22Rv1 (cell line): ENCODE results near the gene OMA1.

Source experiments
- H3K27ac ChIP-seq: fragments of 450-650 bp; 2 replicates; pipeline ENCODE4 v1.5.1; 2017
- CTCF ChIP-seq: fragments of 450-650 bp; IDR thresholded peaks from 2 replicates; pipeline ENCODE4 v1.5.1; 2017; ENCODE audit warnings: mild to moderate bottlenecking
- ZFX ChIP-seq: fragments of 450-650 bp; IDR thresholded peaks from 2 replicates; pipeline ENCODE4 v1.6.1; 2017; ENCODE audit warnings: antibody characterized with exemption, borderline replicate concordance

The OMA1 gene

GRCh38 chr1:58469016-58469415 lies 77.5 kb downstream of the OMA1 start:
- TF ChIP-seq CTCF (no peak), ZFX (no peak)

GRCh38 chr1:58468612-58469011 lies 77.9 kb downstream of the OMA1 start:
- H3K27ac ChIP-seq, result no peak overlapping the region
- TF ChIP-seq ZFX (no peak), CTCF (no peak)

More at GRCh38 chr1:58469016-58469415, 77.5 kb downstream of the OMA1 start:
- H3K27ac ChIP-seq, result no peak overlapping the region

- TF ChIP-seq CTCF (no peak), ZFX (no peak)
- no peak overlapping the region for H3K27ac ChIP-seq
These were observed 79.8 kb downstream of the OMA1 start for GRCh38 chr1:58466630-58467241.

- no peak overlapping the region for H3K27ac ChIP-seq
- no peak for TF ChIP-seq ZFX
These were observed 80.5 kb downstream of the OMA1 start for GRCh38 chr1:58465825-58466629.

- no peak for TF ChIP-seq ZFX
- TF ChIP-seq CTCF, result no peak
- no peak overlapping the region for H3K27ac ChIP-seq
These were observed 81.3 kb downstream of the OMA1 start for GRCh38 chr1:58465176-58465575.

- no peak overlapping the region for H3K27ac ChIP-seq
- TF ChIP-seq CTCF (no peak), ZFX (no peak)
These were observed 86.1 kb downstream of the OMA1 start for GRCh38 chr1:58460469-58460868.

- no peak overlapping the region for H3K27ac ChIP-seq
These were observed 86.6 kb downstream of the OMA1 start for GRCh38 chr1:58459911-58460310.

More at GRCh38 chr1:58459911-58460310, 86.6 kb downstream of the OMA1 start:
- TF ChIP-seq ZFX (no peak), CTCF (no peak)
